Keratinocyte (primary cell): ENCODE results near the gene PIK3CG. TPM values are rescaled to one million over a fixed set of nuclear protein-coding genes. Genes with fewer than 3 reads are reported as not detected.

ENCODE experiments used
- DNase-seq: peaks from one replicate; pipeline ENCODE4 v3.0.0-alpha.2; 2011; ENCODE audit warnings: low read depth, missing footprints, low spot score
- FAIRE-seq: peaks from 2 replicates; lab custom pipeline; 2011; peaks lifted over from hg19 to GRCh38; lab: Jason Lieb, UNC
- H2AFZ ChIP-seq: 2 replicates; pipeline ENCODE4 v1.6.0; 2012; ENCODE audit warnings: low read length, control low read depth, inconsistent platforms; ENCODE audit not compliant: control insufficient read depth
- H3K27ac ChIP-seq: 2 replicates; pipeline ENCODE4 v1.5.1; 2011; ENCODE audit warnings: low read length; ENCODE audit not compliant: control insufficient read depth, insufficient read depth
- H3K27me3 ChIP-seq: 3 replicates; pipeline ENCODE4 v1.6.0; 2011; ENCODE audit warnings: low read length; ENCODE audit not compliant: control insufficient read depth, insufficient read depth; ENCODE audit errors: extremely low read depth
- H3K36me3 ChIP-seq, 2 experiments: 2 replicates in 1 of 2; 3 replicates in 1 of 2; pipeline ENCODE4 v1.5.1; 2011; ENCODE audit warnings: low read length in 2 of 2, mild to moderate bottlenecking in 1 of 2; ENCODE audit not compliant: control insufficient read depth in 2 of 2, insufficient read depth in 2 of 2; ENCODE audit errors: extremely low read depth in 1 of 2
- H3K4me1 ChIP-seq: 3 replicates; pipeline ENCODE4 v1.5.1; 2011; ENCODE audit warnings: low read length; ENCODE audit not compliant: control insufficient read depth, insufficient read depth; ENCODE audit errors: extremely low read depth
- H3K4me2 ChIP-seq: 3 replicates; pipeline ENCODE4 v1.6.0; 2011; ENCODE audit warnings: low read depth, low read length; ENCODE audit not compliant: control insufficient read depth, insufficient read depth; ENCODE audit errors: extremely low read depth
- H3K4me3 ChIP-seq, 3 experiments: fragments of 200-600 bp in 1 of 3; sonication (generic) in 1 of 3; 2 replicates in 2 of 3; 3 replicates in 1 of 3; pipeline ENCODE4 v1.5.1; 2011 to 2016; ENCODE audit warnings: low read length in 3 of 3, mild to moderate bottlenecking in 3 of 3, control low read depth in 2 of 3, inconsistent platforms in 1 of 3, low read depth in 1 of 3, mixed read lengths in 1 of 3, mixed run types in 1 of 3, moderate library complexity in 1 of 3; ENCODE audit not compliant: control insufficient read depth in 2 of 3, insufficient read depth in 2 of 3; ENCODE audit errors: extremely low read depth in 1 of 3
- H3K79me2 ChIP-seq: 2 replicates; pipeline ENCODE4 v1.6.0; 2012; ENCODE audit warnings: low read length; ENCODE audit not compliant: control insufficient read depth, insufficient read depth
- H3K9ac ChIP-seq: 3 replicates; pipeline ENCODE4 v1.6.0; 2011; ENCODE audit warnings: low read length; ENCODE audit not compliant: control insufficient read depth, insufficient read depth; ENCODE audit errors: extremely low read depth
- H3K9me1 ChIP-seq: 3 replicates; pipeline ENCODE4 v1.6.0; 2011; ENCODE audit warnings: low read length; ENCODE audit not compliant: control insufficient read depth, insufficient read depth; ENCODE audit errors: extremely low read depth
- H3K9me3 ChIP-seq: 2 replicates; pipeline ENCODE4 v1.5.1; 2012; ENCODE audit warnings: low read depth, low read length; ENCODE audit not compliant: control insufficient read depth
- H4K20me1 ChIP-seq: 3 replicates; pipeline ENCODE4 v1.6.0; 2011; ENCODE audit warnings: low read length; ENCODE audit not compliant: control insufficient read depth, insufficient read depth; ENCODE audit errors: extremely low read depth
- CTCF ChIP-seq, 3 experiments: IDR thresholded peaks in 1 of 3; conservative IDR thresholded peaks in 1 of 3; optimal IDR thresholded peaks in 1 of 3; 2 replicates in 2 of 3; 3 replicates in 1 of 3; pipeline versions ENCODE3 to v1.5.1; 2011; ENCODE audit warnings: low read length in 3 of 3, mild to moderate bottlenecking in 3 of 3, moderate library complexity in 2 of 3, control low read depth in 1 of 3, inconsistent platforms in 1 of 3; ENCODE audit not compliant: insufficient read depth in 2 of 3; ENCODE audit errors: extremely low read depth in 1 of 3
- EZH2 ChIP-seq: IDR thresholded peaks from one replicate; pipeline ENCODE4 v1.6.1; 2012; ENCODE audit warnings: inconsistent platforms, mild to moderate bottlenecking, low read length, moderate library complexity
- dilution Hi-C: fragments of 300-500 bp; cut with MboI; formaldehyde crosslinking; loops from one replicate; pipeline ENCODE4 v1.7.0; 2020; ENCODE audit warnings: low sequenced_read_pairs; ENCODE audit not compliant: extremely low pct_ligation_motif_present
- polyA plus RNA-seq, 5 experiments: library from polyadenylated mRNA; depleted of rRNA in 3 of 5; stranded (reverse) in 3 of 5; stranded (forward) in 1 of 5; unstranded in 1 of 5; fragments of >200 nt; gene quantifications; 1 replicate in 1 of 5; 2 replicates in 3 of 5; 3 replicates in 1 of 5; pipeline versions ENCODE4 v1.2.1 to v1.2.3, GENCODE V29; 2011 to 2012; ENCODE audit warnings: missing spikeins in 2 of 5, low read depth in 1 of 5, low replicate concordance in 1 of 5

The PIK3CG gene
- polyA plus RNA-seq, 1 donor (not counting 4 experiments of a cell fraction or from before 2014, with no cell fraction given) = not detected

DNA sequence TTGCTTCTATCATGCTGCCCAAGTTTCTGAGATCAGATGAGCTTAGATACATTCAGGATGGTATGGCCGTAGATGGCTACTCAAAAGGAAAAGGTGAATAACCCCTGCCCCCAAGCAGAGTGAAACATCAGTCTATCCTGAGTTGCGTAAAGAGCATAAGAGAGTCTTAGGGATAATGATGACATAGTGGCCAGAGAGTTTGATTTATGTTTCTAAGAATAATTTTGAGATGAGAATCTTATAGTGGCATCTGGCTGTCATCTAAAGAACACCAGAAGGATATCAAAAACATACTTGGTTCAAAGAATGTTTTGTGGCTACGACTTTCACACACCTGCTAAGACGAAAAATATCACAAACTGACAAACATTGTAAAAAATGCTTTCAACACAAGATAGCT is 20.6 kb downstream of the PIK3CG start:
- DNase-seq = no peak
- no peaks in the 10 kb centered on the region for H3K9me1 ChIP-seq
- H3K4me1 ChIP-seq = no peaks in the 10 kb centered on the region
- no peaks in the 10 kb centered on the region for H3K36me3 ChIP-seq
- H3K9me3 ChIP-seq = no peaks in the 10 kb centered on the region
- H3K79me2 ChIP-seq = no peaks in the 10 kb centered on the region
- dilution Hi-C loops = no loop called here
- H3K4me2 ChIP-seq = no peak overlapping the region
- no peaks in the 10 kb centered on the region for H3K27me3 ChIP-seq
- H4K20me1 ChIP-seq = no peaks in the 10 kb centered on the region
- H3K27ac ChIP-seq = no peak overlapping the region
- no peak overlapping the region for H2AFZ ChIP-seq
- H3K9ac ChIP-seq = no peak overlapping the region
- FAIRE-seq = no peak
- TF ChIP-seq CTCF (optimal IDR thresholded peaks at IDR 0.05 in 1 of 3, IDR thresholded peaks at IDR 0.05 in 1 of 3, conservative IDR thresholded peaks at IDR 0.05 in 1 of 3; ENCODE audit: extremely low read depth in 1 of 3, insufficient read depth in 2 of 3, low read length in 3 of 3) (no peak), EZH2 (no peak)
- no peak overlapping the region for H3K4me3 ChIP-seq

GRCh38 chr7:106887421-106887820 is 22.3 kb downstream of the PIK3CG start:
- no peak for DNase-seq
- no peaks in the 10 kb centered on the region for H3K27me3 ChIP-seq
- TF ChIP-seq EZH2 = no peak
- TF ChIP-seq CTCF (optimal IDR thresholded peaks at IDR 0.05 in 1 of 3, IDR thresholded peaks at IDR 0.05 in 1 of 3, conservative IDR thresholded peaks at IDR 0.05 in 1 of 3; ENCODE audit: extremely low read depth in 1 of 3, insufficient read depth in 2 of 3, low read length in 3 of 3) = no peak

More at GRCh38 chr7:106887421-106887820, 22.3 kb downstream of the PIK3CG start:
- no peaks in the 10 kb centered on the region for H3K9me3 ChIP-seq
- no peaks in the 10 kb centered on the region for H3K9me1 ChIP-seq
- no peak for FAIRE-seq
- H3K4me1 ChIP-seq = no peaks in the 10 kb centered on the region
- H3K9ac ChIP-seq = no peak overlapping the region
- dilution Hi-C loops = no loop called here
- no peaks in the 10 kb centered on the region for H3K36me3 ChIP-seq
- no peak overlapping the region for H2AFZ ChIP-seq
- no peak overlapping the region for H3K27ac ChIP-seq
- H4K20me1 ChIP-seq = no peaks in the 10 kb centered on the region
- H3K4me3 ChIP-seq = no peak overlapping the region
- H3K4me2 ChIP-seq = no peak overlapping the region
- no peaks in the 10 kb centered on the region for H3K79me2 ChIP-seq
